Activated B cell treated with CpG ODN at 0.5 μM for 24 hours (primary cell): ENCODE results near the gene SOS1. TPM values are rescaled to one million over a fixed set of nuclear protein-coding genes. Genes with fewer than 3 reads are reported as not detected.

ENCODE experiments used
- ATAC-seq: fragments of 200-7000 bp; cut with Tn5 transposase; one replicate; pipeline ENCODE4 v1.10.0; 2021; ENCODE audit warnings: low read depth, mild to moderate bottlenecking, moderate library complexity
- CTCF ChIA-PET: fragments of 350-600 bp; sonication (Branson Sonifier 250); formaldehyde crosslinking; loops from one replicate; lab custom pipeline; 2021; ENCODE audit warnings: antibody characterized with exemption; lab: Charles Lee
- POLR2A ChIA-PET: fragments of 350-600 bp; sonication (Branson Sonifier 250); formaldehyde crosslinking; loops from one replicate; lab custom pipeline; 2021; ENCODE audit warnings: antibody characterized with exemption; lab: Charles Lee
- DNase-seq: peaks from one replicate; pipeline ENCODE4 v3.0.0; 2022
- H3K27ac Mint-ChIP-seq: one replicate; pipeline ENCODE4 v1.8.0; 2020; ENCODE audit warnings: mixed read lengths
- H3K27me3 Mint-ChIP-seq: one replicate; pipeline ENCODE4 v1.8.0; 2021; ENCODE audit warnings: mixed read lengths
- H3K36me3 Mint-ChIP-seq: one replicate; pipeline ENCODE4 v1.8.0; 2021; ENCODE audit warnings: low read depth, mixed read lengths
- H3K4me1 Mint-ChIP-seq: one replicate; pipeline ENCODE4 v1.8.0; 2021; ENCODE audit warnings: mixed read lengths
- H3K4me3 Mint-ChIP-seq: one replicate; pipeline ENCODE4 v1.8.0; 2020; ENCODE audit warnings: mild to moderate bottlenecking, mixed read lengths
- H3K9me3 Mint-ChIP-seq: one replicate; pipeline ENCODE4 v1.8.0; 2020; ENCODE audit warnings: mixed read lengths
- intact Hi-C: fragments of 100-400 bp; cut with micrococcal nuclease; formaldehyde crosslinking; loops from one replicate; pipeline ENCODE4 v1.15.1; 2024
- total RNA-seq: library from RNA; stranded (reverse); gene quantifications from 2 replicates; pipeline ENCODE4 v1.2.3, GENCODE V29; 2022
- TF ChIP-seq, protein P1 (sequence below): fragments of 200-600 bp; IDR thresholded peaks from one replicate; pipeline ENCODE4 v1.8.0; 2022; ENCODE audit warnings: antibody characterized with exemption, mild to moderate bottlenecking

SOS1 gene
- total RNA-seq, 1 donor from 2014 or later = 51.9 TPM

GRCh38 chr2:39020383-39020782 lies 100.5 kb downstream of the SOS1 start:
- Mint-ChIP-seq H3K27ac (no peak overlapping the region), H3K27me3 (no peaks in the 10 kb centered on the region), H3K9me3 (no peaks in the 10 kb centered on the region), H3K36me3 (peaks cover 22% of the 10 kb centered on the region), H3K4me1 (no peaks in the 10 kb centered on the region), H3K4me3 (no peak overlapping the region)
- DNase-seq (no peak), ATAC-seq (no peak)
- intact Hi-C loops = no loop called here
- ChIA-PET CTCF (no interaction called here), POLR2A (no interaction called here)
- TF ChIP-seq, protein P1, sequence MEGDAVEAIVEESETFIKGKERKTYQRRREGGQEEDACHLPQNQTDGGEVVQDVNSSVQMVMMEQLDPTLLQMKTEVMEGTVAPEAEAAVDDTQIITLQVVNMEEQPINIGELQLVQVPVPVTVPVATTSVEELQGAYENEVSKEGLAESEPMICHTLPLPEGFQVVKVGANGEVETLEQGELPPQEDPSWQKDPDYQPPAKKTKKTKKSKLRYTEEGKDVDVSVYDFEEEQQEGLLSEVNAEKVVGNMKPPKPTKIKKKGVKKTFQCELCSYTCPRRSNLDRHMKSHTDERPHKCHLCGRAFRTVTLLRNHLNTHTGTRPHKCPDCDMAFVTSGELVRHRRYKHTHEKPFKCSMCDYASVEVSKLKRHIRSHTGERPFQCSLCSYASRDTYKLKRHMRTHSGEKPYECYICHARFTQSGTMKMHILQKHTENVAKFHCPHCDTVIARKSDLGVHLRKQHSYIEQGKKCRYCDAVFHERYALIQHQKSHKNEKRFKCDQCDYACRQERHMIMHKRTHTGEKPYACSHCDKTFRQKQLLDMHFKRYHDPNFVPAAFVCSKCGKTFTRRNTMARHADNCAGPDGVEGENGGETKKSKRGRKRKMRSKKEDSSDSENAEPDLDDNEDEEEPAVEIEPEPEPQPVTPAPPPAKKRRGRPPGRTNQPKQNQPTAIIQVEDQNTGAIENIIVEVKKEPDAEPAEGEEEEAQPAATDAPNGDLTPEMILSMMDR = no peak

DNA sequence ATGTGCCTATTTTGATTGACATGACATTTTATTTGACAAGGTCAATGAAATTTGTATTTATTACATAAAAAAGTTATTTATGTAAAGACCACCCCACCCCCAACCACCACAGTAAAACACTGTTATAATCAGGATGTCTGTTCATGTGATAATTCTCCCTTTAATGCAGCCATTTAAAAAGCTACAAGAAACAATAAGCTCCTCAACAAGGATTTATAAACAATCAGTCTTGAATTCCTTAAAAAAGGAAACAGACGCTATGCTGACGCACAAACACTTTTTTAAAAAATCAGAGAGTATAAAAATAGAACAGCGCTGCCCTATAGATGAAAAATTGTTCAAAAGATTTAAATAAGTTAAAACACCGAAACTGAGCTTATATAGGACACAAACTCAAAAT lies 102.2 kb downstream of the SOS1 start:
- ATAC-seq (no peak), DNase-seq (no peak)
- ChIA-PET CTCF (interaction anchor here (0.8 to 1.2 kb wide), 2 partner anchors 71 to 211 kb away, joined by 3 read pairs; no protein-coding TSS in a partner anchor), POLR2A (no interaction called here)
- H3K36me3 Mint-ChIP-seq = peaks cover 26% of the 10 kb centered on the region
- H3K9me3 Mint-ChIP-seq = no peaks in the 10 kb centered on the region
- intact Hi-C loops = no loop called here
- no peak overlapping the region for H3K4me3 Mint-ChIP-seq
- no peaks in the 10 kb centered on the region for H3K4me1 Mint-ChIP-seq
- TF ChIP-seq, protein P1 = no peak
- no peaks in the 10 kb centered on the region for H3K27me3 Mint-ChIP-seq
- H3K27ac Mint-ChIP-seq = no peak overlapping the region

GRCh38 chr2:39017334-39017733 lies 103.5 kb downstream of the SOS1 start:
- TF ChIP-seq, protein P1 = no peak
- Mint-ChIP-seq H3K4me1 (no peaks in the 10 kb centered on the region), H3K27me3 (no peaks in the 10 kb centered on the region), H3K36me3 (peaks cover 29% of the 10 kb centered on the region), H3K27ac (no peak overlapping the region), H3K4me3 (no peak overlapping the region), H3K9me3 (no peaks in the 10 kb centered on the region)
- CTCF ChIA-PET = interaction anchor here (1.4 kb wide), 1 partner anchor 212 kb away, joined by 3 read pairs; no protein-coding TSS in a partner anchor
- ATAC-seq = no peak
- POLR2A ChIA-PET = no interaction called here
- no peak for DNase-seq
- intact Hi-C loops = no loop called here

DNA sequence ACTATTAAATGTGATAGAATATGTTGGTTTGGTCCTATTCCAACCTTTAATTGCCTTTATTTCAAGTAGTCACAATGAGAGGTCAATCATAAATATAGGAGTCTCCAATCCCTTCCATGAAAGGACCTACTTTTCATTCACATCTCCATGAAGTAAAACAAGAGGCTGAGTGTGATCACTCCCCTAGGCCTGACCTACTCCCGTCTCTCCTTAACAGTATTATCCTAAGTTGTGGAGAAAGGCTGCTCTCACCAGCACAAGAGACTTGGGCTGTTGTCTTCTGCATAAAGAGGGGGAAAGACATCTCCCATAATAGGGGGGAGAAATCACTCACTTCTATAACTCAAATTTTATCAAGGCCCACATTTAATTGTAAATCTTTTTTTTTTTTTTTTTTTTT lies 105.4 kb downstream of the SOS1 start:
- intact Hi-C loops = no loop called here
- H3K9me3 Mint-ChIP-seq = no peaks in the 10 kb centered on the region
- TF ChIP-seq, protein P1 = no peak
- no peak overlapping the region for H3K27ac Mint-ChIP-seq
- no peaks in the 10 kb centered on the region for H3K4me1 Mint-ChIP-seq
- no peak overlapping the region for H3K4me3 Mint-ChIP-seq
- H3K27me3 Mint-ChIP-seq = no peaks in the 10 kb centered on the region
- CTCF ChIA-PET = no interaction called here
- POLR2A ChIA-PET = no interaction called here
- H3K36me3 Mint-ChIP-seq = peaks cover 41% of the 10 kb centered on the region
- DNase-seq (no peak), ATAC-seq (no peak)

GRCh38 chr2:39013871-39014270 lies 107.0 kb downstream of the SOS1 start:
- H3K9me3 Mint-ChIP-seq = no peaks in the 10 kb centered on the region
- ATAC-seq = no peak
- intact Hi-C loops = no loop called here

More at GRCh38 chr2:39013871-39014270, 107.0 kb downstream of the SOS1 start:
- ChIA-PET CTCF (no interaction called here), POLR2A (no interaction called here)
- Mint-ChIP-seq H3K4me1 (peaks cover 4% of the 10 kb centered on the region), H3K4me3 (no peak overlapping the region), H3K27ac (no peak overlapping the region), H3K27me3 (no peaks in the 10 kb centered on the region), H3K36me3 (peaks cover 46% of the 10 kb centered on the region)
- DNase-seq = no peak
- TF ChIP-seq, protein P1 = no peak
